GM19099 (cell line): ENCODE measurements around the gene RPUSD2.

Source experiments
- POLR2A ChIP-seq: IDR thresholded peaks from 3 replicates; pipeline ENCODE4 v1.6.1; 2011; ENCODE audit warnings: low read depth; ENCODE audit not compliant: insufficient read length; ENCODE audit errors: extremely low read depth

The RPUSD2 gene, protein sequence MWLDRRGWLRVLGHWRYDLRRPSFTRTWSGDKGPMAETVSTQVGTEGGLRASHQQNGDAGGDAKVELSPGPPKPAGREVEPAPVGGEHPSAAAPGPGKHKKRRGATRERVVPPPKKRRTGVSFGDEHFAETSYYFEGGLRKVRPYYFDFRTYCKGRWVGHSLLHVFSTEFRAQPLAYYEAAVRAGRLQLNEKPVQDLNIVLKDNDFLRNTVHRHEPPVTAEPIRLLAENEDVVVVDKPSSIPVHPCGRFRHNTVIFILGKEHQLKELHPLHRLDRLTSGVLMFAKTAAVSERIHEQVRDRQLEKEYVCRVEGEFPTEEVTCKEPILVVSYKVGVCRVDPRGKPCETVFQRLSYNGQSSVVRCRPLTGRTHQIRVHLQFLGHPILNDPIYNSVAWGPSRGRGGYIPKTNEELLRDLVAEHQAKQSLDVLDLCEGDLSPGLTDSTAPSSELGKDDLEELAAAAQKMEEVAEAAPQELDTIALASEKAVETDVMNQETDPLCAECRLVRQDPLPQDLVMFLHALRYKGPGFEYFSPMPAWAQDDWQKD

DNA sequence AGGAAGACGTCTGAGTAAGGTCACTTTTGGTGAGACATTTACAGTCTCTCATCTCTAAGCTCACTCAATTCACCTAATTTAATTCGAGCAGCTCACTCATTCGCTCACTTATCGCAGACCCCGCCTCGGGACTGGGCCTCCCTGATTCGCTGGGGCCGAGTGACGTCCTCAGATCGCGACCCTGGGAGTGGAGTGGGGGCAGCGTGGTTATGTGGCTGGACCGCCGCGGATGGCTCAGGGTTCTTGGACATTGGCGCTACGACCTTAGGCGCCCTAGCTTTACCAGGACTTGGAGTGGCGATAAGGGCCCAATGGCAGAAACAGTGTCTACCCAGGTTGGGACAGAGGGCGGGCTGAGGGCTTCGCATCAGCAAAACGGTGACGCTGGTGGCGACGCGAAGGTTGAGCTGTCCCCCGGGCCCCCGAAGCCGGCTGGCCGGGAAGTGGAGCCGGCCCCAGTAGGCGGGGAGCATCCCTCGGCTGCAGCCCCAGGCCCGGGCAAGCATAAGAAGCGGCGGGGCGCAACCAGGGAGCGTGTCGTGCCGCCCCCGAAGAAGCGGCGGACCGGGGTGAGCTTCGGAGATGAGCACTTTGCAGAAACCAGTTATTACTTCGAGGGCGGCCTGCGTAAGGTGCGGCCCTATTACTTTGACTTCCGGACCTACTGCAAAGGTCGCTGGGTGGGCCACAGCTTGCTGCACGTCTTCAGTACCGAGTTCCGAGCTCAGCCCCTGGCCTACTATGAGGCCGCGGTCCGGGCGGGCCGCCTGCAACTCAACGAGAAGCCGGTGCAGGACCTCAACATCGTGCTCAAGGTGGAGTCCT, at the start of gene RPUSD2:
Gene RPUSD2 (plus strand): TSS at position 171 of the 825 bp plus-strand sequence. CDS start 39 bp downstream, at position 210.
- peak; percentile 83 for TF ChIP-seq POLR2A

- TF ChIP-seq POLR2A = no peak
These were observed 45.5 kb upstream of the RPUSD2 start for GRCh38 chr15:40523611-40524010.

GRCh38 chr15:40525855-40526254, 43.2 kb upstream of the RPUSD2 start:
- TF ChIP-seq POLR2A = no peak

DNA sequence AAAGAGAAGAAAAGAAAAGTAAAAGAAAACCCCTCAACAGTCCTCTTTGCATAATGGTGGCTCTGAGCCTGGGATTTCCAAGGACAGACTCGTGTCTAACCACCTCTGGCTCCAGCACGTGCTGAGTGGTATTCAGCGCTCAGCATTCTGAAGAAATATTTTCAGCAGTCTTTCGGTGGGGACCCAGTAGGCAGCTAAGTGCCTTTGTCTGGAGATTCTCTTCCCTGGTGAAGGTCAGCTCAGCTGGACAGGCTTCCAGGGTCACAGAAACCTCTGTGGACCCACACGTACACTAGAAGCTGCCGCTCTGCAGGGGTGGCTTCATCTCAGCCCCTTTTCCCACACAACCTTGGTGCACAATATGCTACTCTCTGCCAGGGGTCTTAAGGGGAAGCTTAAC, 40.3 kb upstream of the RPUSD2 start:
- no peak for TF ChIP-seq POLR2A

DNA sequence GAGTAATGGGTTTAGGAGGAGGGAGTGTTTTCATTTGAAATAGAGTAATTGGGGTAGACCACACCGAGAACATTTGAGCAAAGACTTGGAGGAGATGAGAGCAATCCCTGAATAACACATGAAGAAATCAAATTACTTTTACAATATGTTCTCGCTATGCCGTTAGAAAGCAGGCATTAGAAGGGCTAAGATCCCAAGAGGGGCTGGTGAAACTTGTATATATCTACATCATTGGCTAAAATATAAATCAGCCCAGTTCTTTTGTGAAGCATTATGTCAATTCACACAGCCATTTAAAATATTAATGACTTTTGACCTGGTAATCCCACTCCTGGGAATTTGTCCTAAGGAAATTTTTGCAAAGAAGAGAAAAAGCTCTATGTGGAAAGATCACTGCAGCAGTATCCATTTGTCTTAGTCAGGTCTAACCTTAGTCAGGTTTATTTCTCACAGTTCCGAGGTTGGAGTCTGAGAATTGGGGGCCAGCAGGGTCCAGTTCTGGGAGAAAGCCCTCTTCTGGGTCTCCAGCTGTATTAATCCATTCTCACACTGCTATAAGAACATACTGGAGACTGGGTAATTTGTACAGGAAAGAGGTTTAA, 35.2 kb upstream of the RPUSD2 start:
- TF ChIP-seq POLR2A = no peak

GRCh38 chr15:40534371-40534770, 34.7 kb upstream of the RPUSD2 start:
- TF ChIP-seq POLR2A = no peak

GRCh38 chr15:40536501-40536900, 32.6 kb upstream of the RPUSD2 start:
- no peak for TF ChIP-seq POLR2A

- no peak for TF ChIP-seq POLR2A
These were observed 30.1 kb upstream of the RPUSD2 start for GRCh38 chr15:40538976-40539375.

DNA sequence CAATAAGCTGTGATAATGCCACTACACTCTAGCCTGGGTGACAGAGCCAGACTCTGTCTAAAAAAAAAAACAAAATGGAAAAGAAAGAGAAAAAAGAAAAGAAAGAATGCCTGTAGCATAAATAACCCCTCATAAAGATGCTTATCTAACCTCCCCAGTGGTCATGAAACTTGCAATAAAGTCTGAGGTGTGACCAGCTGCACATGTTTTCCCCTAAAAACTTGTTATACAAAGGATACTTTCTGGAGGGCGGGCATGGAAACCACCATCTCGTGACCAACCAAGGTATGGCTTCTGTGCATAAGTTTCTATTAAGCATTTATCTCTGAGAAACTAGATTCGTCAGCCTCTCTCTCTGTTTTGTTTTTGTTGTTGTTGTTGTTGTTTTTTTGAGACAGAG, 26.0 kb upstream of the RPUSD2 start:
- no peak for TF ChIP-seq POLR2A

GRCh38 chr15:40543631-40544294, 25.3 kb upstream of the RPUSD2 start:
- no peak for TF ChIP-seq POLR2A

GRCh38 chr15:40545457-40545856, 23.6 kb upstream of the RPUSD2 start:
- no peak for TF ChIP-seq POLR2A

DNA sequence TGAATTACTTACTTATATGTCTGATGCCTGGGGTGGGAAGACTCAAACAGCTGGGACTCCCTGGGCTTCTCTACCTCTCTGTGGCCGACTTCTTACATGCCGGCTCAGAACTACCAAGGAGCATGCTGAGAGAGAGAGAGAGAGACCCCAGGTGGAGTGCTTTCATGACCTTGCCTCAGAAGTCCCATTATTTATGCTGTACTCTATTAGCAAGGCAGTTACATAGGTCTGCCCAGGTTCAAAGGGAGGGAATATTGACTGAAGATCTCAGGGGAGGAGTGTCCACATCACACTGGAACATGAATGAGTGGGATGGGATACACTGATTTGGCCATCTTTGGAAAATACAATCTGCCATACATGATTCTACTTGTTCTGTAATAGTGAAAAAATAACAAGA, 20.5 kb upstream of the RPUSD2 start:
- TF ChIP-seq POLR2A = no peak

GRCh38 chr15:40549894-40550293, 19.2 kb upstream of the RPUSD2 start:
- TF ChIP-seq POLR2A = no peak

- no peak for TF ChIP-seq POLR2A
These were observed 18.6 kb upstream of the RPUSD2 start for GRCh38 chr15:40550341-40551037.
